Measurements from ENCODE around the gene CRTC1.
"Not testable (repeated sequence)": the region's sequence is repeated elsewhere in the genome, so short reads cannot be mapped to it uniquely, and the experiment has no call there.

The CRTC1 gene

GRCh38 chr19:18666784-18667183, 16.7 kb upstream of the CRTC1 start:
- in situ Hi-C loops (cut with MboI; ENCODE audit: low pct_unique_long_range_greater_than_20kb, low sequenced_read_pairs), result no loop called here
- no peak for DNase-seq

GRCh38 chr19:18667531-18668251, 15.8 kb upstream of the CRTC1 start:
- in situ Hi-C loops (cut with MboI; ENCODE audit: low pct_unique_long_range_greater_than_20kb, low sequenced_read_pairs), result no loop called here
- DNase-seq, result no peak

- no peak for DNase-seq
- in situ Hi-C loops (cut with MboI; ENCODE audit: low pct_unique_long_range_greater_than_20kb, low sequenced_read_pairs), result no loop called here
Observed at GRCh38 chr19:18668252-18668631, 15.2 kb upstream of the CRTC1 start.

- no peak for DNase-seq
- in situ Hi-C loops (cut with MboI; ENCODE audit: low pct_unique_long_range_greater_than_20kb, low sequenced_read_pairs), result no loop called here
Observed at GRCh38 chr19:18668744-18669523, 14.5 kb upstream of the CRTC1 start.

GRCh38 chr19:18669524-18669817, 14.0 kb upstream of the CRTC1 start:
- no peak for DNase-seq
- in situ Hi-C loops (cut with MboI; ENCODE audit: low pct_unique_long_range_greater_than_20kb, low sequenced_read_pairs), result no loop called here

- no peak for DNase-seq
- in situ Hi-C loops (cut with MboI; ENCODE audit: low pct_unique_long_range_greater_than_20kb, low sequenced_read_pairs), result no loop called here
Observed at GRCh38 chr19:18669883-18670282, 13.6 kb upstream of the CRTC1 start.

- no peak for DNase-seq
- in situ Hi-C loops (cut with MboI; ENCODE audit: low pct_unique_long_range_greater_than_20kb, low sequenced_read_pairs), result no loop called here
Observed at GRCh38 chr19:18670312-18670711, 13.2 kb upstream of the CRTC1 start.

- in situ Hi-C loops (cut with MboI; ENCODE audit: low pct_unique_long_range_greater_than_20kb, low sequenced_read_pairs), result no loop called here
- DNase-seq, result no peak
Observed at GRCh38 chr19:18671303-18672043, 12.0 kb upstream of the CRTC1 start.

GRCh38 chr19:18672044-18672451, 11.4 kb upstream of the CRTC1 start:
- DNase-seq, result no peak
- in situ Hi-C loops (cut with MboI; ENCODE audit: low pct_unique_long_range_greater_than_20kb, low sequenced_read_pairs), result no loop called here

GRCh38 chr19:18672606-18673337, 10.7 kb upstream of the CRTC1 start:
- no peak for DNase-seq
- in situ Hi-C loops (cut with MboI; ENCODE audit: low pct_unique_long_range_greater_than_20kb, low sequenced_read_pairs), result no loop called here

GRCh38 chr19:18674616-18675015, 8.9 kb upstream of the CRTC1 start:
- no peak for DNase-seq
- in situ Hi-C loops (cut with MboI; ENCODE audit: low pct_unique_long_range_greater_than_20kb, low sequenced_read_pairs), result no loop called here

GRCh38 chr19:18675779-18676178, 7.7 kb upstream of the CRTC1 start:
- DNase-seq, result peak; percentile 48
- in situ Hi-C loops (cut with MboI; ENCODE audit: low pct_unique_long_range_greater_than_20kb, low sequenced_read_pairs), result no loop called here

- in situ Hi-C loops (cut with MboI; ENCODE audit: low pct_unique_long_range_greater_than_20kb, low sequenced_read_pairs), result no loop called here
- DNase-seq, result no peak
Observed at GRCh38 chr19:18676692-18677091, 6.8 kb upstream of the CRTC1 start.

- in situ Hi-C loops (cut with MboI; ENCODE audit: low pct_unique_long_range_greater_than_20kb, low sequenced_read_pairs), result no loop called here
- no peak for DNase-seq
Observed at GRCh38 chr19:18677156-18677555, 6.3 kb upstream of the CRTC1 start.

- in situ Hi-C loops (cut with MboI; ENCODE audit: low pct_unique_long_range_greater_than_20kb, low sequenced_read_pairs); DNase-seq: not testable (repeated sequence)
Observed at GRCh38 chr19:18680148-18680547, 3.3 kb upstream of the CRTC1 start.

- DNase-seq, result no peak
- in situ Hi-C loops (cut with MboI; ENCODE audit: low pct_unique_long_range_greater_than_20kb, low sequenced_read_pairs), result no loop called here
Observed at GRCh38 chr19:18682807-18683108, 722 bp upstream of the CRTC1 start.

GRCh38 chr19:18683958-18684641, 620 bp downstream of the CRTC1 start:
- DNase-seq, result no peak
- in situ Hi-C loops (cut with MboI; ENCODE audit: low pct_unique_long_range_greater_than_20kb, low sequenced_read_pairs), result no loop called here

- DNase-seq, result no peak
- in situ Hi-C loops (cut with MboI; ENCODE audit: low pct_unique_long_range_greater_than_20kb, low sequenced_read_pairs), result no loop called here
Observed at GRCh38 chr19:18684642-18684993, 1.1 kb downstream of the CRTC1 start.

GRCh38 chr19:18685597-18686190, 2.2 kb downstream of the CRTC1 start:
- no peak for DNase-seq
- in situ Hi-C loops (cut with MboI; ENCODE audit: low pct_unique_long_range_greater_than_20kb, low sequenced_read_pairs), result no loop called here
